ENCODE results near the gene PLAAT4. TPM values are rescaled to one million over a fixed set of nuclear protein-coding genes. Genes with fewer than 3 reads are reported as not detected.

The PLAAT4 gene
- 1.5 to 2.3 TPM (median 1.9 TPM) in 5 replicates for total RNA-seq (2022; extraction: Qiagen RNA extraction; ENCODE audit: low read depth)

GRCh38 chr11:63536669-63537292 lies at the start of gene PLAAT4:
Gene PLAAT4, plus strand, starts transcription at chr11:63536808. Its CDS starts 61 bp downstream, at chr11:63536869.

GRCh38 chr11:63490551-63491239 lies 45.9 kb upstream of the PLAAT4 start, which contains the start of gene PLAAT5:
Gene PLAAT5, minus strand, starts transcription at chr11:63491167. Its CDS starts 133 bp downstream, at chr11:63491034.

GRCh38 chr11:63505857-63506528 lies 30.6 kb upstream of the PLAAT4 start, which contains the start of gene LGALS12:
Gene LGALS12, plus strand, starts transcription at chr11:63506084. Its CDS starts 375 bp downstream, at chr11:63506459.

GRCh38 chr11:63563201-63564055 lies 26.8 kb downstream of the PLAAT4 start, which contains the start of gene PLAAT2:
Gene PLAAT2, minus strand, starts transcription at chr11:63563379. Its CDS starts 55 bp downstream, at chr11:63563324.

Other genes with a start within 250 kb of the PLAAT4 start
- not detected in 5 replicates for gene SLC22A9, start 167.0 kb upstream of the PLAAT4 start, total RNA-seq (2022; extraction: Qiagen RNA extraction; ENCODE audit: low read depth)
- not detected in 5 replicates for gene PLAAT5, start 45.6 kb upstream of the PLAAT4 start, total RNA-seq (2022; extraction: Qiagen RNA extraction; ENCODE audit: low read depth)
- not detected in 5 replicates for gene LGALS12, start 30.7 kb upstream of the PLAAT4 start, total RNA-seq (2022; extraction: Qiagen RNA extraction; ENCODE audit: low read depth)
- gene PLAAT2, start 26.6 kb downstream of the PLAAT4 start, total RNA-seq (2022; extraction: Qiagen RNA extraction; ENCODE audit: low read depth), result 0.23 to 0.35 TPM in 2 of 5 replicates, not detected in the others
- gene PLAAT3, start 77.6 kb downstream of the PLAAT4 start, total RNA-seq (2022; extraction: Qiagen RNA extraction; ENCODE audit: low read depth), result 38.5 to 56.5 TPM (median 51.8 TPM) in 5 replicates
- 26.9 to 34.1 TPM (median 31.7 TPM) in 5 replicates for gene ATL3, start 134.6 kb downstream of the PLAAT4 start, total RNA-seq (2022; extraction: Qiagen RNA extraction; ENCODE audit: low read depth)
- 97.2 to 107 TPM (median 102 TPM) in 5 replicates for gene RTN3, start 144.7 kb downstream of the PLAAT4 start, total RNA-seq (2022; extraction: Qiagen RNA extraction; ENCODE audit: low read depth)
- 5.7 to 7.1 TPM (median 6.9 TPM) in 5 replicates for gene ZFTA, start 232.0 kb downstream of the PLAAT4 start, total RNA-seq (2022; extraction: Qiagen RNA extraction; ENCODE audit: low read depth)